Iris pigment epithelial cell (primary cell): ENCODE measurements around the gene TMEM138.

Experiments
- DNase-seq: peaks from one replicate; pipeline ENCODE4 v3.0.0-alpha.2; 2011; ENCODE audit warnings: low read depth

Gene TMEM138

GRCh38 chr11:61342207-61342803 is 19.9 kb upstream of the TMEM138 start:
- no peak for DNase-seq

GRCh38 chr11:61343792-61344745 is 18.1 kb upstream of the TMEM138 start:
- no peak for DNase-seq

GRCh38 chr11:61345170-61345610 is 17.0 kb upstream of the TMEM138 start:
- DNase-seq, result no peak

- no peak for DNase-seq
These were observed 16.0 kb upstream of the TMEM138 start for GRCh38 chr11:61345954-61346843.

- DNase-seq, result peak; percentile 55
These were observed 14.2 kb upstream of the TMEM138 start for GRCh38 chr11:61347916-61348461.

GRCh38 chr11:61349189-61349751 is 12.9 kb upstream of the TMEM138 start:
- DNase-seq, result no peak

- no peak for DNase-seq
These were observed 12.3 kb upstream of the TMEM138 start for GRCh38 chr11:61349916-61350315.

- DNase-seq, result no peak
These were observed 11.8 kb upstream of the TMEM138 start for GRCh38 chr11:61350336-61350735.

- DNase-seq, result no peak
These were observed 11.4 kb upstream of the TMEM138 start for GRCh38 chr11:61350803-61351202.

GRCh38 chr11:61352038-61352437 is 10.1 kb upstream of the TMEM138 start:
- no peak for DNase-seq

- DNase-seq, result no peak
These were observed 8.8 kb upstream of the TMEM138 start for GRCh38 chr11:61353131-61354067.

GRCh38 chr11:61354208-61354607 is 8.0 kb upstream of the TMEM138 start:
- DNase-seq, result no peak

GRCh38 chr11:61356706-61357105 is 5.5 kb upstream of the TMEM138 start:
- no peak for DNase-seq

GRCh38 chr11:61357233-61357893 is 4.8 kb upstream of the TMEM138 start:
- DNase-seq, result no peak

- no peak for DNase-seq
These were observed 4.3 kb upstream of the TMEM138 start for GRCh38 chr11:61357894-61358239.

GRCh38 chr11:61358566-61358965 is 3.6 kb upstream of the TMEM138 start:
- DNase-seq, result no peak

GRCh38 chr11:61359516-61359915 is 2.7 kb upstream of the TMEM138 start:
- DNase-seq, result no peak

- DNase-seq, result no peak
These were observed 885 bp upstream of the TMEM138 start for GRCh38 chr11:61361237-61361740.

- DNase-seq, result peak; percentile 76
These were observed 335 bp downstream of the TMEM138 start for GRCh38 chr11:61362542-61362875.
